HL-60 (cell line): ENCODE results near the gene HLA-DPA1.

ENCODE experiments used
- DNase-seq, 2 experiments: peaks; one replicate each; pipeline ENCODE4 v3.0.0-alpha.2; 2010 to 2020; ENCODE audit warnings: low read depth in 1 of 2, low spot score in 1 of 2
- H3K27ac ChIP-seq: fragments of 250-450 bp; sonication (Bioruptor Pico); replicated peaks from 2 replicates; pipeline ENCODE4 v1.5.1; 2020; ENCODE audit warnings: mild to moderate bottlenecking, moderate library complexity
- H3K27me3 ChIP-seq: fragments of 250-450 bp; sonication (Bioruptor Pico); 2 replicates; pipeline ENCODE4 v1.5.1; 2021; ENCODE audit warnings: mild to moderate bottlenecking, moderate library complexity; ENCODE audit not compliant: insufficient read depth, poor library complexity, severe bottlenecking
- H3K4me3 ChIP-seq: replicated peaks from 2 replicates; pipeline ENCODE4 v1.5.1; 2011; ENCODE audit warnings: mild to moderate bottlenecking, control low read depth, low read length; ENCODE audit not compliant: insufficient read depth
- CTCF ChIP-seq: IDR thresholded peaks from one replicate; pipeline ENCODE4 v1.5.1; 2011; ENCODE audit warnings: low read length, control low read depth, inconsistent platforms; ENCODE audit not compliant: insufficient read depth
- GABPA ChIP-seq: IDR thresholded peaks from 2 replicates; pipeline ENCODE4 v1.6.1; 2012; ENCODE audit warnings: low read depth
- POLR2AphosphoS5 ChIP-seq: IDR thresholded peaks from 2 replicates; pipeline ENCODE4 v1.6.1; 2012; ENCODE audit warnings: low read depth
- REST ChIP-seq: IDR thresholded peaks from 2 replicates; pipeline ENCODE4 v1.6.1; 2012; ENCODE audit warnings: low read depth; ENCODE audit not compliant: insufficient replicate concordance
- SPI1 ChIP-seq: IDR thresholded peaks from 2 replicates; pipeline ENCODE4 v1.6.1; 2012; ENCODE audit warnings: low read depth, mild to moderate bottlenecking, borderline replicate concordance

The HLA-DPA1 gene

GRCh38 chr6:33118525-33119123, 45.2 kb upstream of the HLA-DPA1 start:
- Histone ChIP-seq H3K27me3 (peaks cover 8% of the 10 kb centered on the region), H3K4me3 (no peak overlapping the region), H3K27ac (no peak overlapping the region)
- peak in 1 of 2 experiments; percentile 35 for DNase-seq
- TF ChIP-seq SPI1 (no peak), CTCF (peak; percentile 34), REST (no peak), GABPA (no peak), POLR2AphosphoS5 (no peak)

- peaks cover 8% of the 10 kb centered on the region for H3K27me3 ChIP-seq
Observed at GRCh38 chr6:33117811-33118277, 44.4 kb upstream of the HLA-DPA1 start.

More at GRCh38 chr6:33117811-33118277, 44.4 kb upstream of the HLA-DPA1 start:
- no peak overlapping the region for H3K27ac ChIP-seq
- TF ChIP-seq SPI1 = no peak
- TF ChIP-seq GABPA = no peak
- no peak for TF ChIP-seq POLR2AphosphoS5
- TF ChIP-seq CTCF = no peak
- no peak for TF ChIP-seq REST
- H3K4me3 ChIP-seq = no peak overlapping the region
- DNase-seq = no peak
